ENCODE data around the gene NEO1. TPM values are rescaled to one million over a fixed set of nuclear protein-coding genes. Genes with fewer than 3 reads are reported as not detected.

Gene NEO1
- total RNA-seq, 1 experiment from 2014 or later, result 12.4 TPM

GRCh38 chr15:73341886-73342600, 289.8 kb downstream of the NEO1 start:
- no peak for DNase-seq
- Mint-ChIP-seq H3K4me3 (ENCODE audit: unreplicated experiment) (no peak overlapping the region), H3K4me1 (ENCODE audit: low read depth, unreplicated experiment) (no peaks in the 10 kb centered on the region), H3K27ac (ENCODE audit: unreplicated experiment) (no peak overlapping the region), H3K9me3 (ENCODE audit: unreplicated experiment) (no peaks in the 10 kb centered on the region), H3K27me3 (ENCODE audit: insufficient read depth, unreplicated experiment) (peaks cover 10% of the 10 kb centered on the region), H3K36me3 (ENCODE audit: insufficient read depth, unreplicated experiment) (no peaks in the 10 kb centered on the region)
- no peak overlapping the region for H3K4me3 ChIP-seq (ENCODE audit: low read depth, low read length)
- H3K4me1 ChIP-seq, result no peaks in the 10 kb centered on the region
- no peaks in the 10 kb centered on the region for H3K27me3 ChIP-seq (replicated peaks; ENCODE audit: control insufficient read depth, insufficient read depth, low read length)
- ChIA-PET POLR2A (no interaction called here), CTCF (no interaction called here)
- H3K36me3 ChIP-seq (ENCODE audit: control insufficient read depth, insufficient read depth, low read length), result no peaks in the 10 kb centered on the region
- no peaks in the 10 kb centered on the region for H3K9me3 ChIP-seq
- no TSS peak for BruUV-seq (replicated peaks)
- intact Hi-C loops (cut with micrococcal nuclease; ENCODE audit: unreplicated experiment), result no loop called here
- no peak for TF ChIP-seq CTCF (IDR thresholded peaks at IDR 0.05; ENCODE audit: insufficient read depth in 1 of 2, low read depth in 1 of 2, low read length in 1 of 2, severe bottlenecking in 1 of 2, unreplicated experiment in 1 of 2)

GRCh38 chr15:73344056-73344455, 291.8 kb downstream of the NEO1 start:
- H3K27me3 Mint-ChIP-seq (ENCODE audit: insufficient read depth, unreplicated experiment), result peaks cover 2% of the 10 kb centered on the region
- Histone ChIP-seq H3K36me3 (ENCODE audit: control insufficient read depth, insufficient read depth, low read length) (no peaks in the 10 kb centered on the region), H3K4me1 (no peaks in the 10 kb centered on the region), H3K9me3 (no peaks in the 10 kb centered on the region), H3K4me3 (ENCODE audit: low read depth, low read length) (no peak overlapping the region), H3K27me3 (replicated peaks; ENCODE audit: control insufficient read depth, insufficient read depth, low read length) (no peaks in the 10 kb centered on the region)
- H3K27ac Mint-ChIP-seq (ENCODE audit: unreplicated experiment), result no peak overlapping the region
- H3K4me1 Mint-ChIP-seq (ENCODE audit: low read depth, unreplicated experiment), result no peaks in the 10 kb centered on the region
- ChIA-PET POLR2A (no interaction called here), CTCF (no interaction called here)
- BruUV-seq (replicated peaks), result no TSS peak
- intact Hi-C loops (cut with micrococcal nuclease; ENCODE audit: unreplicated experiment), result no loop called here
- DNase-seq, result no peak
- H3K36me3 Mint-ChIP-seq (ENCODE audit: insufficient read depth, unreplicated experiment), result no peaks in the 10 kb centered on the region
- no peak for TF ChIP-seq CTCF (IDR thresholded peaks at IDR 0.05; ENCODE audit: insufficient read depth in 1 of 2, low read depth in 1 of 2, low read length in 1 of 2, severe bottlenecking in 1 of 2, unreplicated experiment in 1 of 2)
- no peak overlapping the region for H3K4me3 Mint-ChIP-seq (ENCODE audit: unreplicated experiment)
- H3K9me3 Mint-ChIP-seq (ENCODE audit: unreplicated experiment), result no peaks in the 10 kb centered on the region

DNA sequence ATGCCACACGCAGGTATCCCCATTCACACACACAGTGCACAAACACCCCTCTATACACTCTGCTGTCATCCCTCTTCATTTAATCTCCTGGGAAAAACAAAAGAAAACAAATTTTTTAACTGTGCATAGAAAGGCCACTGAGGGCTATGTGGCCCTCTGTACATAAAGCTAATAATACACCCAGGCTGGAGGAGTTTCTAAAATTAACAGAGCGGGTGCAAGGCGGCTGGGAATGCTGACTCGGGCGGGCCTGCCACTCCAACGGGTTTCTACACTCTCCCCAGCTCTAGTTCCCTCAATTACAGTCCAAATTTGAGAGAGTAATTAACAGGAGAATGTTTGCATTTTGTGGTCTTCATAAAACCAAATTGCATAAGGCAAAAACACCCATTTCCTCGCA, 293.4 kb downstream of the NEO1 start:
- CTCF ChIA-PET, result no interaction called here
- no peak for DNase-seq
- POLR2A ChIA-PET, result interaction anchor here (0.7 kb wide), 1 partner anchor 221 kb away, joined by 3 read pairs; no protein-coding TSS in a partner anchor
- H3K27ac Mint-ChIP-seq (ENCODE audit: unreplicated experiment), result no peak overlapping the region
- TF ChIP-seq CTCF (IDR thresholded peaks at IDR 0.05; ENCODE audit: insufficient read depth in 1 of 2, low read depth in 1 of 2, low read length in 1 of 2, severe bottlenecking in 1 of 2, unreplicated experiment in 1 of 2), result no peak
- intact Hi-C loops (cut with micrococcal nuclease; ENCODE audit: unreplicated experiment), result no loop called here
- no peaks in the 10 kb centered on the region for H3K9me3 Mint-ChIP-seq (ENCODE audit: unreplicated experiment)
- no TSS peak for BruUV-seq (replicated peaks)
- Histone ChIP-seq H3K27me3 (replicated peaks; ENCODE audit: control insufficient read depth, insufficient read depth, low read length) (no peaks in the 10 kb centered on the region), H3K9me3 (no peaks in the 10 kb centered on the region), H3K4me1 (no peaks in the 10 kb centered on the region), H3K36me3 (ENCODE audit: control insufficient read depth, insufficient read depth, low read length) (no peaks in the 10 kb centered on the region), H3K4me3 (ENCODE audit: low read depth, low read length) (no peak overlapping the region)
- H3K36me3 Mint-ChIP-seq (ENCODE audit: insufficient read depth, unreplicated experiment), result no peaks in the 10 kb centered on the region
- peaks cover 2% of the 10 kb centered on the region for H3K27me3 Mint-ChIP-seq (ENCODE audit: insufficient read depth, unreplicated experiment)
- no peaks in the 10 kb centered on the region for H3K4me1 Mint-ChIP-seq (ENCODE audit: low read depth, unreplicated experiment)
- no peak overlapping the region for H3K4me3 Mint-ChIP-seq (ENCODE audit: unreplicated experiment)
